K562 (cell line): ENCODE measurements around the gene TASP1.

ENCODE experiments used
- BRCA1 ChIP-seq, 2 experiments: fragments of 450-650 bp in 1 of 2; sonication (generic) in 1 of 2; formaldehyde crosslinking in 1 of 2; IDR thresholded peaks; 2 replicates each; pipeline versions ENCODE4 v1.5.0 to v1.6.1; 2017 to 2020; ENCODE audit warnings: mild to moderate bottlenecking in 1 of 2, missing genetic modification reagents in 1 of 2
- CC2D1A ChIP-seq: fragments of 450-650 bp; IDR thresholded peaks from 2 replicates; pipeline ENCODE4 v1.6.1; 2017; ENCODE audit warnings: mild to moderate bottlenecking
- CCNT2 ChIP-seq: IDR thresholded peaks from 2 replicates; pipeline ENCODE4 v1.6.1; 2011; ENCODE audit warnings: borderline replicate concordance, low read depth, mild to moderate bottlenecking, moderate library complexity, mixed read lengths, low read length; ENCODE audit not compliant: insufficient read length; ENCODE audit errors: extremely low read depth
- FOXP1 ChIP-seq: sonication (generic); formaldehyde crosslinking; IDR thresholded peaks from 2 replicates; pipeline ENCODE4 v1.8.0; 2022; ENCODE audit warnings: mild to moderate bottlenecking, missing genetic modification reagents
- RCOR1 ChIP-seq, 2 experiments: IDR thresholded peaks; 2 replicates each; pipeline ENCODE4 v1.6.1; 2012; ENCODE audit warnings: low read depth in 2 of 2, low read length in 2 of 2, borderline replicate concordance in 1 of 2, improper control_type of control experiment in 1 of 2
- ZNF77 ChIP-seq: fragments of 250-450 bp; sonication (Bioruptor Pico); IDR thresholded peaks from 2 replicates; pipeline ENCODE4 v1.5.0; 2020
- TF ChIP-seq, protein P1 (sequence below), 2 experiments: fragments of 450-650 bp; formaldehyde crosslinking in 1 of 2; IDR thresholded peaks; 2 replicates each; pipeline versions ENCODE4 v1.4.0 to v1.6.1; 2014 to 2020; ENCODE audit warnings: mild to moderate bottlenecking in 2 of 2, borderline replicate concordance in 1 of 2, low read depth in 1 of 2
- TF ChIP-seq, protein P2 (sequence below): fragments of 450-650 bp; IDR thresholded peaks from 2 replicates; pipeline ENCODE4 v1.6.1; 2016; ENCODE audit warnings: low read depth, mild to moderate bottlenecking, moderate library complexity
- TF ChIP-seq, protein P3 (sequence below), 3 experiments: IDR thresholded peaks in 2 of 3; conservative IDR thresholded peaks in 1 of 3; 2 replicates each; pipeline ENCODE4 v1.5.1; 2011 to 2012; ENCODE audit warnings: low read length in 3 of 3, mild to moderate bottlenecking in 3 of 3, control low read depth in 2 of 3, improper control_type of control experiment in 1 of 3, inconsistent platforms in 1 of 3, low read depth in 1 of 3, mixed read lengths in 1 of 3, moderate library complexity in 1 of 3; ENCODE audit not compliant: insufficient read depth in 2 of 3
- TF ChIP-seq, protein P4 (sequence below): sonication (generic); formaldehyde crosslinking; IDR thresholded peaks from 2 replicates; pipeline ENCODE4 v1.8.0; 2022; ENCODE audit warnings: mild to moderate bottlenecking, missing genetic modification reagents
- TF ChIP-seq, protein P5 (sequence below), 2 experiments: fragments of 450-650 bp; conservative IDR thresholded peaks; 2 replicates each; pipeline ENCODE4 v1.6.1; 2017; ENCODE audit warnings: mild to moderate bottlenecking in 2 of 2, moderate library complexity in 2 of 2

DNA sequence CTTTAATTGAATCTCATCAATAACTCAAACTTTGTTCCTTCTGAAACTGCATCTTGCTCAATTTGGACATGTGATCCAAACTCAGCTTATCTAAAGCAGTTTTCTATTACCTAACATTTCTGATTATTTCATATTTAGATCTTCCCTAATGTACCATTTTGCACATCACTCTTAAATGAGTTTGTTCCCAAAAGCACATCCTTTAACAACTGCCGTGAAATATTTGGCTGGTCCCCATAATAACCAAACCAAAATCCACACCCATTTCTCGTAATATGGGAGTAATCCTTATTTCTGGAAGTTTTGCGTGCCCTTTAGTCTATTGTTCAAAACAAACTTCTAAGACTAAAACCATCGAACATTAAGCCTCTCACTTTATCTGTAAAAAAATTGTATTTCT, 94.9 kb downstream of the TASP1 start:
- TF ChIP-seq CCNT2 (no peak), BRCA1 (IDR thresholded peaks at IDR 0.05) (no peak), BRCA1 (CRISPR knock-in tag; IDR thresholded peaks at IDR 0.05) (no peak), CC2D1A (no peak), FOXP1 (CRISPR knock-in tag) (no peak), ZNF77 (CRISPR knock-in tag) (no peak), RCOR1 (IDR thresholded peaks at IDR 0.05; ENCODE audit: borderline replicate concordance in 1 of 2, low read depth in 2 of 2, low read length in 2 of 2) (no peak)
- TF ChIP-seq, protein P1, sequence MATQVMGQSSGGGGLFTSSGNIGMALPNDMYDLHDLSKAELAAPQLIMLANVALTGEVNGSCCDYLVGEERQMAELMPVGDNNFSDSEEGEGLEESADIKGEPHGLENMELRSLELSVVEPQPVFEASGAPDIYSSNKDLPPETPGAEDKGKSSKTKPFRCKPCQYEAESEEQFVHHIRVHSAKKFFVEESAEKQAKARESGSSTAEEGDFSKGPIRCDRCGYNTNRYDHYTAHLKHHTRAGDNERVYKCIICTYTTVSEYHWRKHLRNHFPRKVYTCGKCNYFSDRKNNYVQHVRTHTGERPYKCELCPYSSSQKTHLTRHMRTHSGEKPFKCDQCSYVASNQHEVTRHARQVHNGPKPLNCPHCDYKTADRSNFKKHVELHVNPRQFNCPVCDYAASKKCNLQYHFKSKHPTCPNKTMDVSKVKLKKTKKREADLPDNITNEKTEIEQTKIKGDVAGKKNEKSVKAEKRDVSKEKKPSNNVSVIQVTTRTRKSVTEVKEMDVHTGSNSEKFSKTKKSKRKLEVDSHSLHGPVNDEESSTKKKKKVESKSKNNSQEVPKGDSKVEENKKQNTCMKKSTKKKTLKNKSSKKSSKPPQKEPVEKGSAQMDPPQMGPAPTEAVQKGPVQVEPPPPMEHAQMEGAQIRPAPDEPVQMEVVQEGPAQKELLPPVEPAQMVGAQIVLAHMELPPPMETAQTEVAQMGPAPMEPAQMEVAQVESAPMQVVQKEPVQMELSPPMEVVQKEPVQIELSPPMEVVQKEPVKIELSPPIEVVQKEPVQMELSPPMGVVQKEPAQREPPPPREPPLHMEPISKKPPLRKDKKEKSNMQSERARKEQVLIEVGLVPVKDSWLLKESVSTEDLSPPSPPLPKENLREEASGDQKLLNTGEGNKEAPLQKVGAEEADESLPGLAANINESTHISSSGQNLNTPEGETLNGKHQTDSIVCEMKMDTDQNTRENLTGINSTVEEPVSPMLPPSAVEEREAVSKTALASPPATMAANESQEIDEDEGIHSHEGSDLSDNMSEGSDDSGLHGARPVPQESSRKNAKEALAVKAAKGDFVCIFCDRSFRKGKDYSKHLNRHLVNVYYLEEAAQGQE (IDR thresholded peaks at IDR 0.05; ENCODE audit: borderline replicate concordance): no peak
- TF ChIP-seq, protein P1 (CRISPR knock-in tag; IDR thresholded peaks at IDR 0.05; ENCODE audit: low read depth): no peak
- TF ChIP-seq, protein P2, sequence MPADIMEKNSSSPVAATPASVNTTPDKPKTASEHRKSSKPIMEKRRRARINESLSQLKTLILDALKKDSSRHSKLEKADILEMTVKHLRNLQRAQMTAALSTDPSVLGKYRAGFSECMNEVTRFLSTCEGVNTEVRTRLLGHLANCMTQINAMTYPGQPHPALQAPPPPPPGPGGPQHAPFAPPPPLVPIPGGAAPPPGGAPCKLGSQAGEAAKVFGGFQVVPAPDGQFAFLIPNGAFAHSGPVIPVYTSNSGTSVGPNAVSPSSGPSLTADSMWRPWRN: no peak
- TF ChIP-seq, protein P3, sequence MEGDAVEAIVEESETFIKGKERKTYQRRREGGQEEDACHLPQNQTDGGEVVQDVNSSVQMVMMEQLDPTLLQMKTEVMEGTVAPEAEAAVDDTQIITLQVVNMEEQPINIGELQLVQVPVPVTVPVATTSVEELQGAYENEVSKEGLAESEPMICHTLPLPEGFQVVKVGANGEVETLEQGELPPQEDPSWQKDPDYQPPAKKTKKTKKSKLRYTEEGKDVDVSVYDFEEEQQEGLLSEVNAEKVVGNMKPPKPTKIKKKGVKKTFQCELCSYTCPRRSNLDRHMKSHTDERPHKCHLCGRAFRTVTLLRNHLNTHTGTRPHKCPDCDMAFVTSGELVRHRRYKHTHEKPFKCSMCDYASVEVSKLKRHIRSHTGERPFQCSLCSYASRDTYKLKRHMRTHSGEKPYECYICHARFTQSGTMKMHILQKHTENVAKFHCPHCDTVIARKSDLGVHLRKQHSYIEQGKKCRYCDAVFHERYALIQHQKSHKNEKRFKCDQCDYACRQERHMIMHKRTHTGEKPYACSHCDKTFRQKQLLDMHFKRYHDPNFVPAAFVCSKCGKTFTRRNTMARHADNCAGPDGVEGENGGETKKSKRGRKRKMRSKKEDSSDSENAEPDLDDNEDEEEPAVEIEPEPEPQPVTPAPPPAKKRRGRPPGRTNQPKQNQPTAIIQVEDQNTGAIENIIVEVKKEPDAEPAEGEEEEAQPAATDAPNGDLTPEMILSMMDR (IDR thresholded peaks at IDR 0.05 in 2 of 3, conservative IDR thresholded peaks at IDR 0.05 in 1 of 3; ENCODE audit: insufficient read depth in 2 of 3, low read depth in 1 of 3, low read length in 3 of 3): no peak
- TF ChIP-seq, protein P4, sequence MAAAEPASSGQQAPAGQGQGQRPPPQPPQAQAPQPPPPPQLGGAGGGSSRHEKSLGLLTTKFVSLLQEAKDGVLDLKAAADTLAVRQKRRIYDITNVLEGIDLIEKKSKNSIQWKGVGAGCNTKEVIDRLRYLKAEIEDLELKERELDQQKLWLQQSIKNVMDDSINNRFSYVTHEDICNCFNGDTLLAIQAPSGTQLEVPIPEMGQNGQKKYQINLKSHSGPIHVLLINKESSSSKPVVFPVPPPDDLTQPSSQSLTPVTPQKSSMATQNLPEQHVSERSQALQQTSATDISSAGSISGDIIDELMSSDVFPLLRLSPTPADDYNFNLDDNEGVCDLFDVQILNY: no peak
- TF ChIP-seq, protein P5, sequence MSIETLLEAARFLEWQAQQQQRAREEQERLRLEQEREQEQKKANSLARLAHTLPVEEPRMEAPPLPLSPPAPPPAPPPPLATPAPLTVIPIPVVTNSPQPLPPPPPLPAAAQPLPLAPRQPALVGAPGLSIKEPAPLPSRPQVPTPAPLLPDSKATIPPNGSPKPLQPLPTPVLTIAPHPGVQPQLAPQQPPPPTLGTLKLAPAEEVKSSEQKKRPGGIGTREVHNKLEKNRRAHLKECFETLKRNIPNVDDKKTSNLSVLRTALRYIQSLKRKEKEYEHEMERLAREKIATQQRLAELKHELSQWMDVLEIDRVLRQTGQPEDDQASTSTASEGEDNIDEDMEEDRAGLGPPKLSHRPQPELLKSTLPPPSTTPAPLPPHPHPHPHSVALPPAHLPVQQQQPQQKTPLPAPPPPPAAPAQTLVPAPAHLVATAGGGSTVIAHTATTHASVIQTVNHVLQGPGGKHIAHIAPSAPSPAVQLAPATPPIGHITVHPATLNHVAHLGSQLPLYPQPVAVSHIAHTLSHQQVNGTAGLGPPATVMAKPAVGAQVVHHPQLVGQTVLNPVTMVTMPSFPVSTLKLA (conservative IDR thresholded peaks at IDR 0.05): no peak
